ENCODE results near the gene PKNOX2. TPM values are rescaled to one million over a fixed set of nuclear protein-coding genes. Genes with fewer than 3 reads are reported as not detected.

Gene PKNOX2
- total and polyA plus RNA-seq, 9 donors, result 10.6 to 42.3 (median 30.0) TPM

GRCh38 chr11:125192717-125193415 is 28.3 kb downstream of the PKNOX2 start:
- Histone ChIP-seq H3K36me3 (no peaks in the 10 kb centered on the region), H3K27me3 (no peaks in the 10 kb centered on the region), H3K27ac (no peak overlapping the region), H3K4me1 (ENCODE audit: insufficient read depth) (peaks cover 11% of the 10 kb centered on the region), H3K4me3 (no peak overlapping the region), H3K9me3 (no peaks in the 10 kb centered on the region)
- TF ChIP-seq POLR2A (IDR thresholded peaks at IDR 0.05) (no peak), EP300 (IDR thresholded peaks at IDR 0.05) (no peak), CTCF (IDR thresholded peaks at IDR 0.05) (no peak)
- intact Hi-C loops (cut with DNase I), result no loop called here
- no peak for DNase-seq
- WGBS, 3 donors, result 81 to 85% (median 82%) methylated on average over 11 of the region's 11 CpGs

- no peaks in the 10 kb centered on the region for H3K27me3 ChIP-seq
- intact Hi-C loops (cut with DNase I), result no loop called here
- H3K36me3 ChIP-seq, result no peaks in the 10 kb centered on the region
- TF ChIP-seq EP300 (IDR thresholded peaks at IDR 0.05) (no peak), POLR2A (IDR thresholded peaks at IDR 0.05) (no peak), CTCF (IDR thresholded peaks at IDR 0.05) (no peak)
- no peak overlapping the region for H3K27ac ChIP-seq
- 96 to 100% (median 99%) methylated on average over 4 of the region's 4 CpGs for WGBS, 3 donors
- H3K4me3 ChIP-seq, result no peak overlapping the region
- H3K9me3 ChIP-seq, result no peaks in the 10 kb centered on the region
- no peak for DNase-seq
- H3K4me1 ChIP-seq (ENCODE audit: insufficient read depth), result peaks cover 11% of the 10 kb centered on the region
These were observed 28.8 kb downstream of the PKNOX2 start for GRCh38 chr11:125193416-125193726.

GRCh38 chr11:125193841-125194240 is 29.3 kb downstream of the PKNOX2 start:
- DNase-seq, result no peak
- H3K36me3 ChIP-seq, result no peaks in the 10 kb centered on the region
- no peak overlapping the region for H3K27ac ChIP-seq
- no peak for TF ChIP-seq POLR2A (IDR thresholded peaks at IDR 0.05)
- TF ChIP-seq EP300 (IDR thresholded peaks at IDR 0.05), result no peak
- no peak for TF ChIP-seq CTCF (IDR thresholded peaks at IDR 0.05)
- intact Hi-C loops (cut with DNase I), result no loop called here
- H3K27me3 ChIP-seq, result no peaks in the 10 kb centered on the region
- no peak overlapping the region for H3K4me3 ChIP-seq
- H3K4me1 ChIP-seq (ENCODE audit: insufficient read depth), result peaks cover 11% of the 10 kb centered on the region
- WGBS, 3 donors, result 85 to 89% (median 88%) methylated on average over 7 of the region's 7 CpGs
- H3K9me3 ChIP-seq, result no peaks in the 10 kb centered on the region

GRCh38 chr11:125199915-125200314 is 35.4 kb downstream of the PKNOX2 start:
- Histone ChIP-seq H3K9me3 (no peaks in the 10 kb centered on the region), H3K4me3 (no peak overlapping the region), H3K27me3 (no peaks in the 10 kb centered on the region), H3K4me1 (ENCODE audit: insufficient read depth) (peaks cover 18% of the 10 kb centered on the region), H3K36me3 (no peaks in the 10 kb centered on the region), H3K27ac (no peak overlapping the region)
- WGBS, 3 donors, result 94 to 100% (median 97%) methylated on average over 2 of the region's 2 CpGs
- no peak for DNase-seq
- TF ChIP-seq POLR2A (IDR thresholded peaks at IDR 0.05) (no peak), CTCF (IDR thresholded peaks at IDR 0.05) (no peak), EP300 (IDR thresholded peaks at IDR 0.05) (no peak)
- intact Hi-C loops (cut with DNase I), result no loop called here

Data from ovary (tissue), 9 donors.